ENCODE measurements around the gene PPP1R12A. TPM values are rescaled to one million over a fixed set of nuclear protein-coding genes. Genes with fewer than 3 reads are reported as not detected.

The PPP1R12A gene
- total and polyA plus RNA-seq, 2 of the 4 experiments (the other 2 are of a cell fraction): 47.7 to 112 TPM

GRCh38 chr12:79778802-79779448, 156.0 kb downstream of the PPP1R12A start:
- no peak overlapping the region for H3K18ac ChIP-seq (ENCODE audit: low read depth, low read length)
- in situ Hi-C loops (cut with MboI; ENCODE audit: low sequenced_read_pairs): no loop called here
- no peak overlapping the region for H3K4ac ChIP-seq (ENCODE audit: low read depth, low read length)
- H2AK9ac ChIP-seq (replicated peaks; ENCODE audit: low read depth, low read length, poor library complexity): no peak overlapping the region
- no peak overlapping the region for H4K91ac ChIP-seq (ENCODE audit: insufficient read depth, low read depth, low read length)
- H3K4me1 ChIP-seq (ENCODE audit: control insufficient read depth, insufficient read depth, low read length): peaks cover 5% of the 10 kb centered on the region; the same call in 1 of the 2 replicates
- H3K27ac ChIP-seq (ENCODE audit: insufficient read depth, low read length): no peak overlapping the region
- no peak overlapping the region for H2BK15ac ChIP-seq (ENCODE audit: low read depth, low read length)
- WGBS, 2 experiments (ENCODE audit: extremely low coverage in 2 of 2, insufficient read length in 1 of 2): no CpG with 5 or more reads among the region's 3 CpGs
- no TSS peak for BruUV-seq (replicated peaks)
- no peaks in the 10 kb centered on the region for H3K9me3 ChIP-seq (ENCODE audit: control insufficient read depth, insufficient read depth, low read length)
- POLR2A ChIA-PET (ENCODE audit: unreplicated experiment): interaction anchor here (0.6 kb wide), 1 partner anchor 1031 kb away, joined by 3 read pairs; no protein-coding TSS in a partner anchor
- intact Hi-C loops (cut with micrococcal nuclease): loop anchor here (5.0 kb wide), 3 partner anchors 87 to 372 kb away; partner anchors contain the start of gene PAWR
- H4K20me1 ChIP-seq (ENCODE audit: insufficient read depth, low read length): no peaks in the 10 kb centered on the region
- no peak overlapping the region for H3K23ac ChIP-seq (ENCODE audit: low read depth, low read length)
- peaks cover 6 to 22% of the 10 kb centered on the region in 2 experiments; a peak in 3 of 4 replicates for H3K79me1 ChIP-seq (ENCODE audit: low read depth in 1 of 2, low read length in 2 of 2)
- ATAC-seq (ENCODE audit: low read depth) (peak; percentile 56), DNase-seq (peak; percentile 31)
- peak overlapping the region; percentile 5; the same call in 1 of the 2 replicates for H3K4me2 ChIP-seq (ENCODE audit: low read depth, low read length)
- H4K5ac ChIP-seq (ENCODE audit: low read depth, low read length): no peak overlapping the region
- H2BK5ac ChIP-seq (ENCODE audit: low read depth, low read length, poor library complexity, severe bottlenecking): peak overlapping the region; percentile 24
- dilution Hi-C loops (cut with HindIII; ENCODE audit: low sequenced_read_pairs, unreplicated experiment): no loop called here
- TF ChIP-seq POLR2A (IDR thresholded peaks at IDR 0.05; ENCODE audit: low read depth, low read length) (no peak), FOS (IDR thresholded peaks at IDR 0.05; ENCODE audit: low read depth, low read length) (no peak), MAFK (IDR thresholded peaks at IDR 0.05; ENCODE audit: low read depth, low read length) (no peak), RFX5 (IDR thresholded peaks at IDR 0.05; ENCODE audit: low read depth, low read length) (no peak), RCOR1 (IDR thresholded peaks at IDR 0.05; ENCODE audit: insufficient replicate concordance, low read length) (no peak), MXI1 (IDR thresholded peaks at IDR 0.05; ENCODE audit: borderline replicate concordance, low read depth, low read length) (no peak), CHD1 (IDR thresholded peaks at IDR 0.05; ENCODE audit: low read depth, low read length) (no peak), CTCF (conservative IDR thresholded peaks at IDR 0.05; ENCODE audit: low read depth, low read length) (no peak), BHLHE40 (IDR thresholded peaks at IDR 0.05; ENCODE audit: low read depth, low read length) (no peak), MAZ (IDR thresholded peaks at IDR 0.05; ENCODE audit: borderline replicate concordance, low read depth, low read length) (no peak)
- no peak overlapping the region for H3K56ac ChIP-seq (ENCODE audit: extremely low read depth, insufficient read depth, low read length)
- H3K9ac ChIP-seq (ENCODE audit: low read depth, low read length): no peak overlapping the region
- no peak overlapping the region for H2BK20ac ChIP-seq (ENCODE audit: low read depth, low read length)
- peaks cover 5% of the 10 kb centered on the region for H3K36me3 ChIP-seq (ENCODE audit: control insufficient read depth, insufficient read depth, low read length)
- no peak overlapping the region for H2BK120ac ChIP-seq (ENCODE audit: low read depth, low read length)
- CTCF ChIA-PET: interaction anchor here (0.5 to 1.2 kb wide), 3 partner anchors 63 to 408 kb away, joined by 3 read pairs; no protein-coding TSS in a partner anchor
- H3K14ac ChIP-seq (replicated peaks; ENCODE audit: low read depth, low read length): no peak overlapping the region
- H3K4me3 ChIP-seq (ENCODE audit: insufficient read depth, low read depth, low read length): no peak overlapping the region
- H3K27me3 ChIP-seq (ENCODE audit: control insufficient read depth, insufficient read depth, low read length): no peaks in the 10 kb centered on the region
- H3K9me1 ChIP-seq (ENCODE audit: insufficient read depth, low read length): 0 out of 2 replicates have a peak, but pooled peaks cover 3% of the 10 kb centered on the region
- no peak overlapping the region for H2AK5ac ChIP-seq (ENCODE audit: low read depth, low read length)
- H2AFZ ChIP-seq (replicated peaks; ENCODE audit: low read length, poor library complexity): no peak overlapping the region
- no peak overlapping the region for H4K8ac ChIP-seq (ENCODE audit: low read depth in 2 of 2, low read length in 2 of 2)
